ENCODE results near the gene MEF2D.

Gene MEF2D

GRCh38 chr1:156539818-156540355 lies 39.3 kb upstream of the MEF2D start:
- no peak overlapping the region for H3K27ac ChIP-seq (ENCODE audit: low read depth, low read length, poor library complexity, severe bottlenecking)
- H3F3A ChIP-seq (ENCODE audit: insufficient read depth, low read length), result no peaks in the 10 kb centered on the region
- H4K20me1 ChIP-seq (ENCODE audit: insufficient read depth, low read length), result no peaks in the 10 kb centered on the region
- no peaks in the 10 kb centered on the region for H3K4me1 ChIP-seq (ENCODE audit: insufficient read depth, low read length, severe bottlenecking)
- H3K79me2 ChIP-seq (ENCODE audit: insufficient read depth, low read length), result no peaks in the 10 kb centered on the region
- H3K9me2 ChIP-seq (ENCODE audit: low read depth, low read length), result no peaks in the 10 kb centered on the region
- H2AFZ ChIP-seq (ENCODE audit: low read length), result no peak overlapping the region
- H3K4me2 ChIP-seq (ENCODE audit: low read length), result no peak overlapping the region
- H3K36me3 ChIP-seq (ENCODE audit: insufficient read depth, low read length), result no peaks in the 10 kb centered on the region
- TF ChIP-seq EZH2 (IDR thresholded peaks at IDR 0.05; ENCODE audit: borderline replicate concordance, low read length), result no peak
- TF ChIP-seq, protein P1, sequence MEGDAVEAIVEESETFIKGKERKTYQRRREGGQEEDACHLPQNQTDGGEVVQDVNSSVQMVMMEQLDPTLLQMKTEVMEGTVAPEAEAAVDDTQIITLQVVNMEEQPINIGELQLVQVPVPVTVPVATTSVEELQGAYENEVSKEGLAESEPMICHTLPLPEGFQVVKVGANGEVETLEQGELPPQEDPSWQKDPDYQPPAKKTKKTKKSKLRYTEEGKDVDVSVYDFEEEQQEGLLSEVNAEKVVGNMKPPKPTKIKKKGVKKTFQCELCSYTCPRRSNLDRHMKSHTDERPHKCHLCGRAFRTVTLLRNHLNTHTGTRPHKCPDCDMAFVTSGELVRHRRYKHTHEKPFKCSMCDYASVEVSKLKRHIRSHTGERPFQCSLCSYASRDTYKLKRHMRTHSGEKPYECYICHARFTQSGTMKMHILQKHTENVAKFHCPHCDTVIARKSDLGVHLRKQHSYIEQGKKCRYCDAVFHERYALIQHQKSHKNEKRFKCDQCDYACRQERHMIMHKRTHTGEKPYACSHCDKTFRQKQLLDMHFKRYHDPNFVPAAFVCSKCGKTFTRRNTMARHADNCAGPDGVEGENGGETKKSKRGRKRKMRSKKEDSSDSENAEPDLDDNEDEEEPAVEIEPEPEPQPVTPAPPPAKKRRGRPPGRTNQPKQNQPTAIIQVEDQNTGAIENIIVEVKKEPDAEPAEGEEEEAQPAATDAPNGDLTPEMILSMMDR (IDR thresholded peaks at IDR 0.05; ENCODE audit: low read length), result no peak
- H3K9ac ChIP-seq (ENCODE audit: low read length), result no peak overlapping the region
- H3K27me3 ChIP-seq (ENCODE audit: insufficient read depth, low read length), result no peaks in the 10 kb centered on the region
- no peak overlapping the region for H3K4me3 ChIP-seq (ENCODE audit: low read depth, low read length, poor library complexity, severe bottlenecking)
- H3K9me3 ChIP-seq (ENCODE audit: low read length), result no peaks in the 10 kb centered on the region

- TF ChIP-seq EZH2 (IDR thresholded peaks at IDR 0.05; ENCODE audit: borderline replicate concordance, low read length), result no peak
- TF ChIP-seq, protein P1 (IDR thresholded peaks at IDR 0.05; ENCODE audit: low read length), result no peak
- H3K9me2 ChIP-seq (ENCODE audit: low read depth, low read length), result no peaks in the 10 kb centered on the region
- no peaks in the 10 kb centered on the region for H3K79me2 ChIP-seq (ENCODE audit: insufficient read depth, low read length)
- no peak overlapping the region for H3K4me2 ChIP-seq (ENCODE audit: low read length)
- H4K20me1 ChIP-seq (ENCODE audit: insufficient read depth, low read length), result no peaks in the 10 kb centered on the region
- H2AFZ ChIP-seq (ENCODE audit: low read length), result no peak overlapping the region
- no peaks in the 10 kb centered on the region for H3K4me1 ChIP-seq (ENCODE audit: insufficient read depth, low read length, severe bottlenecking)
- H3K36me3 ChIP-seq (ENCODE audit: insufficient read depth, low read length), result no peaks in the 10 kb centered on the region
- H3F3A ChIP-seq (ENCODE audit: insufficient read depth, low read length), result no peaks in the 10 kb centered on the region
- no peak overlapping the region for H3K27ac ChIP-seq (ENCODE audit: low read depth, low read length, poor library complexity, severe bottlenecking)
- no peak overlapping the region for H3K9ac ChIP-seq (ENCODE audit: low read length)
- H3K4me3 ChIP-seq (ENCODE audit: low read depth, low read length, poor library complexity, severe bottlenecking), result no peak overlapping the region
- H3K9me3 ChIP-seq (ENCODE audit: low read length), result no peaks in the 10 kb centered on the region
- H3K27me3 ChIP-seq (ENCODE audit: insufficient read depth, low read length), result no peaks in the 10 kb centered on the region
These were observed 38.3 kb upstream of the MEF2D start for GRCh38 chr1:156538711-156539440.

- no peak overlapping the region for H3K9ac ChIP-seq (ENCODE audit: low read length)
- no peak overlapping the region for H3K4me3 ChIP-seq (ENCODE audit: low read depth, low read length, poor library complexity, severe bottlenecking)
- no peaks in the 10 kb centered on the region for H3K9me3 ChIP-seq (ENCODE audit: low read length)
- no peaks in the 10 kb centered on the region for H3K27me3 ChIP-seq (ENCODE audit: insufficient read depth, low read length)
- H3K4me2 ChIP-seq (ENCODE audit: low read length), result no peak overlapping the region
- no peaks in the 10 kb centered on the region for H3F3A ChIP-seq (ENCODE audit: insufficient read depth, low read length)
- H2AFZ ChIP-seq (ENCODE audit: low read length), result no peak overlapping the region
- no peaks in the 10 kb centered on the region for H3K9me2 ChIP-seq (ENCODE audit: low read depth, low read length)
- H4K20me1 ChIP-seq (ENCODE audit: insufficient read depth, low read length), result no peaks in the 10 kb centered on the region
- no peak overlapping the region for H3K27ac ChIP-seq (ENCODE audit: low read depth, low read length, poor library complexity, severe bottlenecking)
- H3K4me1 ChIP-seq (ENCODE audit: insufficient read depth, low read length, severe bottlenecking), result no peaks in the 10 kb centered on the region
- H3K79me2 ChIP-seq (ENCODE audit: insufficient read depth, low read length), result no peaks in the 10 kb centered on the region
- no peak for TF ChIP-seq EZH2 (IDR thresholded peaks at IDR 0.05; ENCODE audit: borderline replicate concordance, low read length)
- TF ChIP-seq, protein P1 (IDR thresholded peaks at IDR 0.05; ENCODE audit: low read length), result no peak
- H3K36me3 ChIP-seq (ENCODE audit: insufficient read depth, low read length), result no peaks in the 10 kb centered on the region
These were observed 36.5 kb upstream of the MEF2D start for GRCh38 chr1:156537027-156537426.
